NCI-H2227 (cell line): Measurements from ENCODE around the gene SOAT2.
"Not testable (repeated sequence)": the region's sequence is repeated elsewhere in the genome, so short reads cannot be mapped to it uniquely, and the experiment has no call there.

Source experiments
- DNase-seq: peaks from one replicate; lab custom pipeline; 2025; ENCODE audit not compliant: unreplicated experiment; lab: John Stamatoyannopoulos, UW

The SOAT2 gene

GRCh38 chr12:53079226-53080117, 23.8 kb upstream of the SOAT2 start, which contains the start of gene SPRYD3:
SPRYD3 (minus strand) TSS chr12:53079390; CDS start chr12:53079333, 57 bp downstream.
- peak; percentile 93 for DNase-seq

- DNase-seq = no peak
These were observed 20.6 kb upstream of the SOAT2 start for GRCh38 chr12:53082637-53083175.

- DNase-seq = no peak
These were observed 16.9 kb upstream of the SOAT2 start for GRCh38 chr12:53086361-53086760.

- no peak for DNase-seq
These were observed 13.2 kb upstream of the SOAT2 start for GRCh38 chr12:53090105-53090504.

GRCh38 chr12:53090554-53090953, 12.7 kb upstream of the SOAT2 start:
- DNase-seq = no peak

GRCh38 chr12:53091756-53092155, 11.5 kb upstream of the SOAT2 start:
- DNase-seq = no peak

- DNase-seq = no peak
These were observed 9.4 kb upstream of the SOAT2 start for GRCh38 chr12:53093777-53094393.

- no peak for DNase-seq
These were observed 8.9 kb upstream of the SOAT2 start for GRCh38 chr12:53094394-53094787.

- DNase-seq = not testable (repeated sequence)
These were observed 8.3 kb upstream of the SOAT2 start for GRCh38 chr12:53094796-53095595.

- DNase-seq = not testable (repeated sequence)
These were observed 7.7 kb upstream of the SOAT2 start for GRCh38 chr12:53095596-53095895.

- peak; percentile 20 for DNase-seq
These were observed 7.1 kb upstream of the SOAT2 start for GRCh38 chr12:53096089-53096741.

- DNase-seq = no peak
These were observed 6.5 kb upstream of the SOAT2 start for GRCh38 chr12:53096759-53097158.

- peak; percentile 16 for DNase-seq
These were observed 6.1 kb upstream of the SOAT2 start for GRCh38 chr12:53097207-53097563.

GRCh38 chr12:53097564-53098353, 5.5 kb upstream of the SOAT2 start, which contains the start of gene IGFBP6:
IGFBP6 (plus strand) TSS chr12:53097667; CDS start chr12:53097718, 51 bp downstream.
- peak; percentile 56 for DNase-seq

GRCh38 chr12:53098354-53098981, 4.8 kb upstream of the SOAT2 start:
- DNase-seq = no peak

GRCh38 chr12:53099071-53099882, 4.0 kb upstream of the SOAT2 start:
- DNase-seq = peak; percentile 73

GRCh38 chr12:53100466-53101151, 2.7 kb upstream of the SOAT2 start:
- no peak for DNase-seq

GRCh38 chr12:53101266-53101665, 2.0 kb upstream of the SOAT2 start:
- DNase-seq = no peak
